Peyer's patch (tissue), 4 donors: ENCODE measurements around the gene DZANK1. TPM values are rescaled to one million over a fixed set of nuclear protein-coding genes. Genes with fewer than 3 reads are reported as not detected.

Experiments used
- DNase-seq, 3 donors: peaks; one replicate each; pipeline ENCODE4 v3.0.0-alpha.2; 2017 to 2019
- H3K27ac ChIP-seq, 4 donors: fragments of 200-600 bp; sonication (generic); one replicate each; pipeline ENCODE4 v1.5.1; 2016 to 2019
- H3K27me3 ChIP-seq, 2 donors: fragments of 200-600 bp; sonication (generic); one replicate each; pipeline ENCODE4 v1.5.1; 2019
- H3K36me3 ChIP-seq, 3 donors: fragments of 200-600 bp; sonication (generic); one replicate each; pipeline ENCODE4 v1.5.1; 2016 to 2019
- H3K4me1 ChIP-seq, 4 donors: fragments of 200-600 bp; sonication (generic); one replicate each; pipeline ENCODE4 v1.5.1; 2016 to 2019
- H3K4me3 ChIP-seq, 4 donors: fragments of 200-600 bp; sonication (generic); 1 replicate in 3 of 4; 2 replicates in 1 of 4; pipeline ENCODE4 v1.5.1; 2016 to 2019; ENCODE audit warnings: mild to moderate bottlenecking in 1 of 4
- H3K9me3 ChIP-seq, 4 donors: fragments of 200-600 bp; sonication (generic); one replicate each; pipeline ENCODE4 v1.5.1; 2016 to 2019; ENCODE audit warnings: mild to moderate bottlenecking in 1 of 4
- POLR2A ChIP-seq, 2 donors: fragments of 450-650 bp; IDR thresholded peaks; one replicate each; pipeline ENCODE4 v1.5.1; 2017; ENCODE audit warnings: antibody characterized with exemption in 2 of 2, mild to moderate bottlenecking in 2 of 2, moderate library complexity in 2 of 2
- total RNA-seq, 4 donors: library from RNA; depleted of rRNA; stranded (reverse); fragments of >200 nt; gene quantifications; one replicate each; pipeline ENCODE4 v1.1.0, GENCODE V29; 2016
- TF ChIP-seq, protein P1 (sequence below), 6 experiments: fragments of 450-650 bp in 4 of 6; fragments of 200-600 bp in 2 of 6; sonication (generic) in 1 of 6; IDR thresholded peaks; one replicate each; pipeline ENCODE4 v1.5.1; 2017 to 2019; ENCODE audit warnings: antibody characterized with exemption in 6 of 6, mild to moderate bottlenecking in 3 of 6, moderate library complexity in 1 of 6

The DZANK1 gene
- total RNA-seq, 4 donors from 2014 or later, result 1.6 to 5.0 (median 2.1) TPM

DNA sequence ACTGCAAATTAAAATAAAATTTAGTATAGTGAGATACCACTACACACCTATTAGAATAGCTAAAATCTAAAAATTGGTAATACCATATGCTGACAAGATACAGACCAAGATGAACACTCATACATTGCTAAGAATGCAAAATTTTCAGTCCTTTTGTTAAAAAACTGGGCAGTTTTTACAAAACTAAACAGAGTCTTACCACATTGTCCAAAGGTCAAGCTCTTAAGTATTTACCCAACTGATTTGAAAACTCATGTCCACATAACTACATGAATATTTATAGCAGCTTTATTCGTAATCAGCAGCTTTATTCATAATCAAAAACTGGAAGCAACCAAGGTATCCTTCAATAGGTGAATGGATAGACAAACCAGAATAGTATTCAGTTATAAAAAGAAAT, 10.4 kb upstream of the DZANK1 start:
- Histone ChIP-seq H3K27me3 (no peaks in the 10 kb centered on the region), H3K27ac (no peak overlapping the region), H3K4me1 (no peaks in the 10 kb centered on the region), H3K9me3 (no peaks in the 10 kb centered on the region), H3K4me3 (no peak overlapping the region), H3K36me3 (peaks cover 0 to 78% (median 0%) of the 10 kb centered on the region in 3 donors)
- DNase-seq, result no peak
- no peak for TF ChIP-seq POLR2A (IDR thresholded peaks at IDR 0.05)
- TF ChIP-seq, protein P1, sequence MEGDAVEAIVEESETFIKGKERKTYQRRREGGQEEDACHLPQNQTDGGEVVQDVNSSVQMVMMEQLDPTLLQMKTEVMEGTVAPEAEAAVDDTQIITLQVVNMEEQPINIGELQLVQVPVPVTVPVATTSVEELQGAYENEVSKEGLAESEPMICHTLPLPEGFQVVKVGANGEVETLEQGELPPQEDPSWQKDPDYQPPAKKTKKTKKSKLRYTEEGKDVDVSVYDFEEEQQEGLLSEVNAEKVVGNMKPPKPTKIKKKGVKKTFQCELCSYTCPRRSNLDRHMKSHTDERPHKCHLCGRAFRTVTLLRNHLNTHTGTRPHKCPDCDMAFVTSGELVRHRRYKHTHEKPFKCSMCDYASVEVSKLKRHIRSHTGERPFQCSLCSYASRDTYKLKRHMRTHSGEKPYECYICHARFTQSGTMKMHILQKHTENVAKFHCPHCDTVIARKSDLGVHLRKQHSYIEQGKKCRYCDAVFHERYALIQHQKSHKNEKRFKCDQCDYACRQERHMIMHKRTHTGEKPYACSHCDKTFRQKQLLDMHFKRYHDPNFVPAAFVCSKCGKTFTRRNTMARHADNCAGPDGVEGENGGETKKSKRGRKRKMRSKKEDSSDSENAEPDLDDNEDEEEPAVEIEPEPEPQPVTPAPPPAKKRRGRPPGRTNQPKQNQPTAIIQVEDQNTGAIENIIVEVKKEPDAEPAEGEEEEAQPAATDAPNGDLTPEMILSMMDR (IDR thresholded peaks at IDR 0.05), result no peak

DNA sequence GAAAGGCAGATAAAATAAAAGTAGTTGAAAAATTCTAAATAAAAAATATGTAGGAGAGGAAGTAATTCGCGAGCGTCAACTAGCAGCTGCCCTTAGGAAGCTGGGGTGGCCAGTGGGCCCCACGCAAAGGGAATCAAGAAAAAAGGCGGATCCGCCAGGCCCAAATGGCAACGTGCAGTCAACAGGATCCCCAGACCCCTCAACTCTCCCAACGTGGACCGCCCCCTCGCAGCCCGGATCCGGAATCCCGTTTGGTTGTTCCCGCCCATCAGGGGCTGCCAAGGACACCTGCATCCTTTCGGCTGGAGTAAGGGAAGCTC, 296 bp downstream of the DZANK1 start:
- H3K36me3 ChIP-seq, result peaks cover 0 to 16% (median 0%) of the 10 kb centered on the region in 3 donors
- H3K27me3 ChIP-seq, result no peaks in the 10 kb centered on the region
- peaks cover 0 to 12% (median 11%) of the 10 kb centered on the region in 4 donors for H3K4me1 ChIP-seq
- TF ChIP-seq, protein P1 (IDR thresholded peaks at IDR 0.05), result no peak
- no peak for TF ChIP-seq POLR2A (IDR thresholded peaks at IDR 0.05)
- no peak for DNase-seq
- H3K9me3 ChIP-seq, result no peaks in the 10 kb centered on the region
- H3K27ac ChIP-seq, result peak overlapping the region in 3 of 4 donors; percentile 72 to 85 (median 80)
- H3K4me3 ChIP-seq, result peak overlapping the region; percentile 75 to 82 (median 80)

DNA sequence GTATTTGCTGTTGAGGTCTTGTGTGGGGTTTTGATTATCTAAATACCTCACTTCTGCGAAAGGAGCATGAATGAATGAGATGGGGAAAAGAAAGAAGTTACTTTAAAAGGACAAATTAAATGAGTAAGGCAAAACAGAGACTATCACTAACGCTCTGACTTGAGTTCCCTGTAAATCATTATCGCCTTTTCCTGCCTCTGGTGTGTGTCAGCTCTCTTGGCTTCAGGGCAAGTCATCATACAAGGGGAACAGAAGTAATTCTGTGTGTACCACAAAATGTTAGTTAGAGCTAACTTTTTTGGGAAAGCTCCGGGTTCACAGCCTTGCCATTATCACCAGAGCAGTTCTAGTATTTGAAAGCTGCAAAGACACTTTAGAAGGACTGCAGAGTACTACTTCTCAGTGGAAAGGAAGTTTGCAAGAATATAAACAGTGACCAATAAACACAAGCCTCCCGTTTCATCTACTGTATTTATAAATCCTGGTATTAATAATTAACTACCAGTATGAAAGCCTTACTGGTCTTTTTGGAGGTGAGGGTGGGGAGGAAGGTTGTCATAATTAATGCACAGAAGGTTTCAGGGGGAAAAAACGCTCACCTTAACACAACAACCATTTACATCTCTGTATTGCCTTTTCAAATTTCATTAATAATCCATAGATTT, 1.2 kb downstream of the DZANK1 start:
- Histone ChIP-seq H3K27ac (no peak overlapping the region), H3K27me3 (no peaks in the 10 kb centered on the region), H3K4me1 (peaks cover 0 to 12% (median 11%) of the 10 kb centered on the region in 4 donors), H3K9me3 (no peaks in the 10 kb centered on the region), H3K36me3 (peaks cover 0 to 7% (median 0%) of the 10 kb centered on the region in 3 donors), H3K4me3 (peak overlapping the region in 1 of 4 donors; percentile 82)
- DNase-seq, result no peak
- TF ChIP-seq POLR2A (IDR thresholded peaks at IDR 0.05), result no peak
- TF ChIP-seq, protein P1 (IDR thresholded peaks at IDR 0.05), result no peak

DNA sequence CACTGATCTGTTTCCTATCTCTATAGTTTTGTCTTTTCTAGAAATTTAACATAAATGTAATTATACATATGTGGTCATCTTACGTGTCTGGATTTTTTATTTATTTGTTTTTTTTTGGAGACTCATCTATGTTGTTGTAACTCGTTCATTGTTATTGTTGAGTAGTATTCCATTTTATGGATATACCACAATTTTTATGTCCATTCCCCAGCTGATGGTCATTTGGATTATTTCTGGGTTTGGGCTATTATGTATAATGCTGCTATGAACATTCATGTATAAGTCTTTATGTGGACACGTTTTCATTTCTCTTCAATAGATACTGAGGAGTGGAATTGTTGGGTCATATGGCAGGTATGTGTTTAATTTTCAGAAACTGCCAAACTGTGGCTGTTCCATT, 10.2 kb downstream of the DZANK1 start:
- Histone ChIP-seq H3K4me3 (no peak overlapping the region), H3K36me3 (no peaks in the 10 kb centered on the region), H3K27ac (no peak overlapping the region), H3K9me3 (no peaks in the 10 kb centered on the region), H3K27me3 (no peaks in the 10 kb centered on the region), H3K4me1 (no peaks in the 10 kb centered on the region)
- no peak for DNase-seq
- TF ChIP-seq POLR2A (IDR thresholded peaks at IDR 0.05), result no peak

DNA sequence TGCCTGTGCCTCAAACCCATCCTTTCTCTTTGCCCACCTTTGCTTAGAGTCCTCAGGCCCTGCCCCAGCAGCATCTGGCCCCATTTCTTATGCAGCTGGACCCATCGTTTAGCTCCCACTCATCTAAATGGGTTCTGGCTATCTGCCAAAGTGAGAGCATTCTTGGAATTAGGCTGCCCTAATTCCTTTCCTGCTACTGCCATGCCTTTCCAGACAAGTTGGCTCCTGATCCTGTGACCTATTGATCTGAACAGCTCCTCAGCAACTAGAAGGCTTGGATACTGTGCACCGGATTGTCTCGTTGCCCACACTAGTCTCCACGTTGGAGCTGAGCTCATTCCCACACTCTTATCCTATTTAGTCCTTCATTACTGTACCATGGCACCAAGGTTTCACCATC, 22.9 kb downstream of the DZANK1 start:
- Histone ChIP-seq H3K36me3 (no peaks in the 10 kb centered on the region), H3K4me1 (no peaks in the 10 kb centered on the region), H3K9me3 (no peaks in the 10 kb centered on the region), H3K27me3 (no peaks in the 10 kb centered on the region), H3K27ac (no peak overlapping the region), H3K4me3 (no peak overlapping the region)
- TF ChIP-seq, protein P1 (IDR thresholded peaks at IDR 0.05), result no peak
- TF ChIP-seq POLR2A (IDR thresholded peaks at IDR 0.05), result no peak
- DNase-seq, result no peak

DNA sequence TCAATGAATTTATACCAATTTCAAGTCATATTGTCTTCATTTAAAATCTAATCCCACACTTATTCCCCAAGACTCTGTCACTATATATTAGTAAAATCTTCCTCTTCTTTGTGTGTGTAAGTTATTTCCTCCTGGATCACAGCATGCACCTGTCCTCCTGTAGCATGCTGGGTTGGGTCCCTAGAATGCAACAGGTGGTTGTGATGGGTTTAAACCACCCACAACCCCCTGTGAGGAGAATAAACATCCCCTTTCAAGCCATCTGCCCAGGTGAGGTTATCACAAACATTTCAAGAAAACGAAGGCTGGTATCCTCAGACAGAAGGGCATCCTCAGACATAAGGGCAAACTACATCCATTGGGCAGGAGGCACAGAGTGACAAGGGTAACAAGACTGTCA, 26.4 kb downstream of the DZANK1 start:
- Histone ChIP-seq H3K27ac (no peak overlapping the region), H3K4me1 (no peaks in the 10 kb centered on the region), H3K36me3 (no peaks in the 10 kb centered on the region), H3K27me3 (no peaks in the 10 kb centered on the region), H3K4me3 (no peak overlapping the region), H3K9me3 (no peaks in the 10 kb centered on the region)
- TF ChIP-seq, protein P1 (IDR thresholded peaks at IDR 0.05), result no peak
- TF ChIP-seq POLR2A (IDR thresholded peaks at IDR 0.05), result no peak
- no peak for DNase-seq
